HG03442 (cell line): Measurements from ENCODE around the gene CRTC1.
"Not testable (repeated sequence)": the region's sequence is repeated elsewhere in the genome, so short reads cannot be mapped to it uniquely, and the experiment has no call there.

Source experiments
- ATAC-seq: cut with Tn5 transposase; IDR thresholded peaks from one replicate; pipeline ENCODE4 v1.9.1; 2021; ENCODE audit warnings: mild to moderate bottlenecking, moderate library complexity; ENCODE audit not compliant: unreplicated experiment

The CRTC1 gene

GRCh38 chr19:18725841-18726770, 42.6 kb downstream of the CRTC1 start:
- no peak for ATAC-seq

GRCh38 chr19:18726846-18727245, 43.4 kb downstream of the CRTC1 start:
- ATAC-seq: no peak

- not testable (repeated sequence) for ATAC-seq
Observed at GRCh38 chr19:18727602-18728001, 44.1 kb downstream of the CRTC1 start.

GRCh38 chr19:18729933-18730530, 46.6 kb downstream of the CRTC1 start:
- no peak for ATAC-seq

GRCh38 chr19:18730885-18731513, 47.5 kb downstream of the CRTC1 start:
- ATAC-seq: no peak

- no peak for ATAC-seq
Observed at GRCh38 chr19:18731562-18732008, 48.1 kb downstream of the CRTC1 start.

GRCh38 chr19:18733196-18733647, 49.7 kb downstream of the CRTC1 start:
- ATAC-seq: no peak

- not testable (repeated sequence) for ATAC-seq
Observed at GRCh38 chr19:18733762-18734332, 50.4 kb downstream of the CRTC1 start.

GRCh38 chr19:18735324-18735723, 51.8 kb downstream of the CRTC1 start:
- ATAC-seq: no peak

- ATAC-seq: no peak
Observed at GRCh38 chr19:18735752-18736151, 52.3 kb downstream of the CRTC1 start.

- no peak for ATAC-seq
Observed at GRCh38 chr19:18736415-18737336, 53.2 kb downstream of the CRTC1 start.

- ATAC-seq: no peak
Observed at GRCh38 chr19:18737337-18737953, 54.0 kb downstream of the CRTC1 start.

GRCh38 chr19:18737954-18738351, 54.5 kb downstream of the CRTC1 start:
- no peak for ATAC-seq

GRCh38 chr19:18738961-18739690, 55.6 kb downstream of the CRTC1 start:
- ATAC-seq: no peak

- ATAC-seq: no peak
Observed at GRCh38 chr19:18741124-18742121, 57.9 kb downstream of the CRTC1 start.

GRCh38 chr19:18742324-18742723, 58.8 kb downstream of the CRTC1 start:
- no peak for ATAC-seq

- no peak for ATAC-seq
Observed at GRCh38 chr19:18742838-18743783, 59.6 kb downstream of the CRTC1 start.
